UCSD-AML1 (cell line): Measurements from ENCODE around the gene DOK5.
"Not testable (repeated sequence)": the region's sequence is repeated elsewhere in the genome, so short reads cannot be mapped to it uniquely, and the experiment has no call there.

Source experiments
- DNase-seq: peaks from one replicate; lab custom pipeline; 2025; ENCODE audit not compliant: unreplicated experiment; lab: John Stamatoyannopoulos, UW

The DOK5 gene

GRCh38 chr20:54475334-54476168 is at the start of gene DOK5:
Gene DOK5, plus strand, starts transcription at chr20:54475593. Its CDS starts 354 bp downstream, at chr20:54475947.
- DNase-seq: peak; percentile 36

- DNase-seq: no peak
Measured at GRCh38 chr20:54429364-54429763, 46.0 kb upstream of the DOK5 start.

GRCh38 chr20:54431156-54431944 is 44.0 kb upstream of the DOK5 start:
- no peak for DNase-seq

- DNase-seq: no peak
Measured at GRCh38 chr20:54432966-54433365, 42.4 kb upstream of the DOK5 start.

- DNase-seq: no peak
Measured at GRCh38 chr20:54433636-54434035, 41.8 kb upstream of the DOK5 start.

GRCh38 chr20:54434196-54434595 is 41.2 kb upstream of the DOK5 start:
- no peak for DNase-seq

- no peak for DNase-seq
Measured at GRCh38 chr20:54435015-54435414, 40.4 kb upstream of the DOK5 start.

- DNase-seq: not testable (repeated sequence)
Measured at GRCh38 chr20:54436410-54436809, 39.0 kb upstream of the DOK5 start.

- DNase-seq: no peak
Measured at GRCh38 chr20:54438166-54438565, 37.2 kb upstream of the DOK5 start.

GRCh38 chr20:54450207-54450606 is 25.2 kb upstream of the DOK5 start:
- DNase-seq: no peak

GRCh38 chr20:54451171-54451570 is 24.2 kb upstream of the DOK5 start:
- DNase-seq: no peak

GRCh38 chr20:54452277-54452676 is 23.1 kb upstream of the DOK5 start:
- DNase-seq: no peak

GRCh38 chr20:54454982-54455381 is 20.4 kb upstream of the DOK5 start:
- no peak for DNase-seq

GRCh38 chr20:54456423-54456822 is 19.0 kb upstream of the DOK5 start:
- DNase-seq: no peak

- no peak for DNase-seq
Measured at GRCh38 chr20:54456961-54457360, 18.4 kb upstream of the DOK5 start.

GRCh38 chr20:54458219-54458618 is 17.2 kb upstream of the DOK5 start:
- no peak for DNase-seq

- no peak for DNase-seq
Measured at GRCh38 chr20:54459279-54459678, 16.1 kb upstream of the DOK5 start.

GRCh38 chr20:54464003-54464402 is 11.4 kb upstream of the DOK5 start:
- DNase-seq: no peak

- no peak for DNase-seq
Measured at GRCh38 chr20:54466127-54466526, 9.3 kb upstream of the DOK5 start.

GRCh38 chr20:54467622-54468021 is 7.8 kb upstream of the DOK5 start:
- DNase-seq: no peak

GRCh38 chr20:54468082-54468481 is 7.3 kb upstream of the DOK5 start:
- no peak for DNase-seq

- DNase-seq: no peak
Measured at GRCh38 chr20:54469293-54469692, 6.1 kb upstream of the DOK5 start.
